Activated CD8-positive, alpha-beta T cell treated with anti-CD3 and anti-CD28 coated beads, Interleukin-2, amount 10 ng/mL, durations not matched to agents 7 days and 5 days (primary cell): ENCODE measurements around the gene USHBP1. TPM values are rescaled to one million over a fixed set of nuclear protein-coding genes. Genes with fewer than 3 reads are reported as not detected.

Experiments used
- ATAC-seq: fragments of 150-1000 bp; cut with Tn5 transposase; one replicate; pipeline ENCODE4 v1.10.0; 2021; ENCODE audit warnings: moderate library complexity
- CTCF ChIA-PET: fragments of 350-600 bp; sonication (Branson Sonifier 250); formaldehyde crosslinking; loops from one replicate; lab custom pipeline; 2021; ENCODE audit warnings: antibody characterized with exemption; lab: Charles Lee
- POLR2A ChIA-PET: fragments of 350-600 bp; sonication (Branson Sonifier 250); formaldehyde crosslinking; loops from one replicate; lab custom pipeline; 2021; ENCODE audit warnings: antibody characterized with exemption; lab: Charles Lee
- DNase-seq: peaks from one replicate; pipeline ENCODE4 v3.0.0-alpha.2; 2020
- H3K27ac Mint-ChIP-seq: one replicate; pipeline ENCODE4 v1.8.0; 2021; ENCODE audit warnings: mild to moderate bottlenecking, mixed read lengths
- H3K27me3 Mint-ChIP-seq: one replicate; pipeline ENCODE4 v1.8.0; 2021; ENCODE audit warnings: low read depth, mixed read lengths
- H3K36me3 Mint-ChIP-seq: one replicate; pipeline ENCODE4 v1.8.0; 2021; ENCODE audit warnings: low read depth, mixed read lengths
- H3K4me1 Mint-ChIP-seq: one replicate; pipeline ENCODE4 v1.8.0; 2021; ENCODE audit warnings: low read depth, mixed read lengths
- H3K4me3 Mint-ChIP-seq: one replicate; pipeline ENCODE4 v1.8.0; 2021; ENCODE audit warnings: mild to moderate bottlenecking, mixed read lengths
- H3K9me3 Mint-ChIP-seq: one replicate; pipeline ENCODE4 v1.8.0; 2022; ENCODE audit warnings: mixed read lengths; ENCODE audit not compliant: insufficient read depth
- total RNA-seq, 2 experiments: library from RNA; stranded (reverse); gene quantifications; one replicate each; pipeline ENCODE4 v1.2.3, GENCODE V29; 2021

Gene USHBP1
- total RNA-seq, 2 experiments from 2014 or later: not detected

- POLR2A ChIA-PET: no interaction called here
- DNase-seq (no peak), ATAC-seq (no peak)
- H3K36me3 Mint-ChIP-seq: no peaks in the 10 kb centered on the region
- CTCF ChIA-PET: interaction anchor here (1.2 to 10.9 kb wide), 3 partner anchors 18 to 20 kb away, joined by 3 to 109 read pairs (median 3); partner anchors contain the start of gene ANKLE1
- no peak overlapping the region for H3K27ac Mint-ChIP-seq
- no peak overlapping the region for H3K4me3 Mint-ChIP-seq
- no peaks in the 10 kb centered on the region for H3K9me3 Mint-ChIP-seq
- peaks cover 2% of the 10 kb centered on the region for H3K27me3 Mint-ChIP-seq
- H3K4me1 Mint-ChIP-seq: peaks cover 24% of the 10 kb centered on the region
Observed at GRCh38 chr19:17262557-17262956, 2.0 kb downstream of the USHBP1 start.

GRCh38 chr19:17260842-17261325 is 3.7 kb downstream of the USHBP1 start:
- no peaks in the 10 kb centered on the region for H3K36me3 Mint-ChIP-seq
- DNase-seq: peak; percentile 93
- no peak overlapping the region for H3K27ac Mint-ChIP-seq
- peaks cover 2% of the 10 kb centered on the region for H3K27me3 Mint-ChIP-seq
- H3K4me3 Mint-ChIP-seq: no peak overlapping the region
- CTCF ChIA-PET: interaction anchor here (0.6 to 10.9 kb wide), 27 partner anchors 9 to 205 kb away, joined by 3 to 109 read pairs (median 3); partner anchors contain the start of genes ANKLE1, MRPL34, MVB12A and USE1
- H3K4me1 Mint-ChIP-seq: peaks cover 15% of the 10 kb centered on the region
- no peaks in the 10 kb centered on the region for H3K9me3 Mint-ChIP-seq
- POLR2A ChIA-PET: no interaction called here
- ATAC-seq: peak; percentile 100

- no peak for DNase-seq
- no peaks in the 10 kb centered on the region for H3K36me3 Mint-ChIP-seq
- peaks cover 14% of the 10 kb centered on the region for H3K4me1 Mint-ChIP-seq
- ChIA-PET CTCF (interaction anchor here (0.6 to 10.9 kb wide), 26 partner anchors 8 to 206 kb away, joined by 3 to 109 read pairs (median 3); partner anchors contain the start of genes ANKLE1, MRPL34, MVB12A and USE1), POLR2A (interaction anchor here (0.7 kb wide), 1 partner anchor 27 kb away, joined by 3 read pairs; no protein-coding TSS in a partner anchor)
- H3K9me3 Mint-ChIP-seq: no peaks in the 10 kb centered on the region
- no peak overlapping the region for H3K27ac Mint-ChIP-seq
- no peak for ATAC-seq
- peaks cover 2% of the 10 kb centered on the region for H3K27me3 Mint-ChIP-seq
- H3K4me3 Mint-ChIP-seq: no peak overlapping the region
Observed at GRCh38 chr19:17259934-17260333, 4.6 kb downstream of the USHBP1 start.

GRCh38 chr19:17259118-17259780 is 5.3 kb downstream of the USHBP1 start:
- DNase-seq (no peak), ATAC-seq (no peak)
- H3K4me1 Mint-ChIP-seq: peaks cover 7% of the 10 kb centered on the region
- H3K9me3 Mint-ChIP-seq: no peaks in the 10 kb centered on the region
- H3K27ac Mint-ChIP-seq: no peak overlapping the region
- ChIA-PET POLR2A (interaction anchor here (0.7 to 1.0 kb wide), 2 partner anchors 19 to 27 kb away, joined by 3 read pairs; no protein-coding TSS in a partner anchor), CTCF (interaction anchor here (1.1 to 10.9 kb wide), 7 partner anchors 8 to 25 kb away, joined by 3 to 109 read pairs (median 5); partner anchors contain the start of genes ANKLE1 and BABAM1)
- H3K27me3 Mint-ChIP-seq: peaks cover 2% of the 10 kb centered on the region
- no peaks in the 10 kb centered on the region for H3K36me3 Mint-ChIP-seq
- no peak overlapping the region for H3K4me3 Mint-ChIP-seq

- ChIA-PET CTCF (interaction anchor here (0.7 to 2.7 kb wide), 3 partner anchors 21 to 53 kb away, joined by 3 to 7 read pairs (median 4); partner anchors contain the start of gene DDA1), POLR2A (interaction anchor here (0.5 to 1.4 kb wide), 2 partner anchors 9 to 372 kb away, joined by 3 to 4 read pairs; partner anchors contain the start of gene USHBP1)
- H3K9me3 Mint-ChIP-seq: no peaks in the 10 kb centered on the region
- H3K27ac Mint-ChIP-seq: no peak overlapping the region
- DNase-seq: no peak
- no peak overlapping the region for H3K4me3 Mint-ChIP-seq
- H3K27me3 Mint-ChIP-seq: peaks cover 2% of the 10 kb centered on the region
- H3K36me3 Mint-ChIP-seq: no peaks in the 10 kb centered on the region
- no peak for ATAC-seq
- H3K4me1 Mint-ChIP-seq: peaks cover 6% of the 10 kb centered on the region
Observed at GRCh38 chr19:17256130-17256529, 8.4 kb downstream of the USHBP1 start.

GRCh38 chr19:17255150-17255621 is 9.4 kb downstream of the USHBP1 start:
- H3K4me3 Mint-ChIP-seq: no peak overlapping the region
- no peaks in the 10 kb centered on the region for H3K4me1 Mint-ChIP-seq
- CTCF ChIA-PET: interaction anchor here (0.7 to 2.7 kb wide), 5 partner anchors 12 to 131 kb away, joined by 3 to 7 read pairs (median 3); partner anchors contain the start of gene ANKLE1
- no peaks in the 10 kb centered on the region for H3K9me3 Mint-ChIP-seq
- H3K27ac Mint-ChIP-seq: no peak overlapping the region
- H3K27me3 Mint-ChIP-seq: no peaks in the 10 kb centered on the region
- H3K36me3 Mint-ChIP-seq: no peaks in the 10 kb centered on the region
- POLR2A ChIA-PET: interaction anchor here (0.6 to 1.4 kb wide), 3 partner anchors 9 to 29 kb away, joined by 3 to 4 read pairs (median 3); partner anchors contain the start of genes BABAM1 and USHBP1
- ATAC-seq (no peak), DNase-seq (no peak)

- DNase-seq (no peak), ATAC-seq (no peak)
- no peaks in the 10 kb centered on the region for H3K36me3 Mint-ChIP-seq
- no peak overlapping the region for H3K4me3 Mint-ChIP-seq
- ChIA-PET POLR2A (interaction anchor here (0.6 to 0.8 kb wide), 2 partner anchors 12 to 28 kb away, joined by 3 read pairs; partner anchors contain the start of gene BABAM1), CTCF (interaction anchor here (0.7 to 2.7 kb wide), 5 partner anchors 12 to 132 kb away, joined by 3 to 7 read pairs (median 3); partner anchors contain the start of genes ANKLE1 and MRPL34)
- H3K9me3 Mint-ChIP-seq: no peaks in the 10 kb centered on the region
- H3K27ac Mint-ChIP-seq: no peak overlapping the region
- H3K4me1 Mint-ChIP-seq: no peaks in the 10 kb centered on the region
- H3K27me3 Mint-ChIP-seq: no peaks in the 10 kb centered on the region
Observed at GRCh38 chr19:17254636-17255035, 9.9 kb downstream of the USHBP1 start.

GRCh38 chr19:17249887-17250548 is 14.5 kb downstream of the USHBP1 start:
- no peaks in the 10 kb centered on the region for H3K9me3 Mint-ChIP-seq
- ChIA-PET CTCF (interaction anchor here (2.3 kb wide), 1 partner anchor 10 kb away, joined by 14 read pairs; no protein-coding TSS in a partner anchor), POLR2A (interaction anchor here (0.5 kb wide), 1 partner anchor 14 kb away, joined by 3 read pairs; the partner anchor contains the start of gene USHBP1)
- ATAC-seq (no peak), DNase-seq (no peak)
- peaks cover 9% of the 10 kb centered on the region for H3K27me3 Mint-ChIP-seq
- H3K36me3 Mint-ChIP-seq: no peaks in the 10 kb centered on the region
- H3K4me3 Mint-ChIP-seq: no peak overlapping the region
- peaks cover 7% of the 10 kb centered on the region for H3K4me1 Mint-ChIP-seq
- H3K27ac Mint-ChIP-seq: no peak overlapping the region

- no peak for DNase-seq
- Mint-ChIP-seq H3K36me3 (no peaks in the 10 kb centered on the region), H3K4me3 (no peak overlapping the region), H3K4me1 (peaks cover 9% of the 10 kb centered on the region), H3K27ac (no peak overlapping the region), H3K9me3 (no peaks in the 10 kb centered on the region), H3K27me3 (peaks cover 17% of the 10 kb centered on the region)
- ATAC-seq: no peak
- ChIA-PET POLR2A (interaction anchor here (0.7 kb wide), 1 partner anchor 12 kb away, joined by 3 read pairs; no protein-coding TSS in a partner anchor), CTCF (interaction anchor here (0.7 to 1.0 kb wide), 3 partner anchors 12 to 35 kb away, joined by 3 read pairs; no protein-coding TSS in a partner anchor)
Observed at GRCh38 chr19:17248011-17248776, 16.4 kb downstream of the USHBP1 start.

GRCh38 chr19:17246681-17247425 is 17.7 kb downstream of the USHBP1 start:
- CTCF ChIA-PET: no interaction called here
- peaks cover 20% of the 10 kb centered on the region for H3K27me3 Mint-ChIP-seq
- DNase-seq (no peak), ATAC-seq (no peak)
- peak overlapping the region; percentile 45 for H3K4me3 Mint-ChIP-seq
- peaks cover 9% of the 10 kb centered on the region for H3K4me1 Mint-ChIP-seq
- no peak overlapping the region for H3K27ac Mint-ChIP-seq
- H3K36me3 Mint-ChIP-seq: no peaks in the 10 kb centered on the region
- H3K9me3 Mint-ChIP-seq: no peaks in the 10 kb centered on the region
- POLR2A ChIA-PET: no interaction called here
